ENCODE measurements around the gene MICAL2. TPM values are rescaled to one million over a fixed set of nuclear protein-coding genes. Genes with fewer than 3 reads are reported as not detected.

The MICAL2 gene
- total and polyA plus RNA-seq, 2 of the 8 experiments (the other 6 are each of a cell fraction or from before 2014, with no cell fraction given): 1.3 to 4.1 TPM

DNA sequence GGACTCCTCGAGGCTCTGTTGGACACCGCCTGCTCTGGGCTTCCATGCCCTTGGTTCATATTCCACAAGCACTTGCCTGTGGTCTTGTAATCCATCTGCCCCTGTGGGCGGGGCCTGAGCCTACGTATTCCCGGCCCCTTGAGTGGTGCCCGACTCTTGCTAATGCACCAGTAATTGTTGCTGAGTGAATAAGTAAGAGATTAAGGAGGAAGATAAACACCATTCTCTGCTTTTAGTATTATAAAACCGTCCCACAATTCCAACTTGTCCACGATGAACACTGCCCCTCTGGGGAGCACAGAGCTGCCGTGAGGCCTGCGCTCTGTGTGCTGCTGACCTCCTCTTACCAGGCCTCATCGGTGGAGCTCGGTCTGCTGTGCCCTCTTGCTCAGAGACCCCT is 50.3 kb downstream of the MICAL2 start:
- Histone ChIP-seq H3K23me2 (ENCODE audit: low read depth, low read length) (no peaks in the 10 kb centered on the region), H3K79me1 (ENCODE audit: low read depth, low read length) (no peaks in the 10 kb centered on the region), H3K9me3 (ENCODE audit: insufficient read depth in 2 of 2, low read depth in 1 of 2, low read length in 1 of 2) (no peaks in the 10 kb centered on the region), H4K20me1 (replicated peaks in 1 of 2; ENCODE audit: control insufficient read depth in 1 of 2, insufficient read depth in 2 of 2, low read length in 2 of 2) (no peaks in the 10 kb centered on the region), H2AFZ (ENCODE audit: low read length) (no peak overlapping the region), H3K36me3 (ENCODE audit: control insufficient read depth in 2 of 4, insufficient read depth in 4 of 4, low read length in 3 of 4) (no peaks in the 10 kb centered on the region), H2AK5ac (ENCODE audit: low read depth, low read length) (no peak overlapping the region), H2BK12ac (ENCODE audit: low read depth, low read length) (no peak overlapping the region), H3K79me2 (ENCODE audit: control insufficient read depth in 1 of 2, insufficient read depth in 2 of 2, low read length in 2 of 2) (no peaks in the 10 kb centered on the region), H3K27me3 (replicated peaks in 1 of 4; ENCODE audit: control insufficient read depth in 3 of 4, extremely low read depth in 1 of 4, insufficient read depth in 3 of 4, low read length in 3 of 4) (no peaks in the 10 kb centered on the region), H3K4me3 (ENCODE audit: extremely low read depth in 1 of 4, insufficient read depth in 2 of 4, low read depth in 3 of 4, low read length in 4 of 4) (no peak overlapping the region), H3K4me2 (ENCODE audit: insufficient read depth in 1 of 2, low read depth in 2 of 2, low read length in 2 of 2) (no peak overlapping the region), H3K56ac (replicated peaks; ENCODE audit: insufficient read length, low read depth, low read length) (no peak overlapping the region), H3K23ac (ENCODE audit: insufficient read length) (no peak overlapping the region), H3K9ac (replicated peaks in 1 of 4; ENCODE audit: extremely low read depth in 1 of 4, low read depth in 3 of 4, low read length in 3 of 4) (no peak overlapping the region), H2BK5ac (ENCODE audit: low read depth, low read length) (no peak overlapping the region), H3K27ac (ENCODE audit: low read depth, low read length) (no peak overlapping the region), H4K91ac (replicated peaks; ENCODE audit: insufficient read length, low read length) (no peak overlapping the region), H3K4me1 (replicated peaks in 1 of 4; ENCODE audit: control insufficient read depth in 3 of 4, insufficient read depth in 4 of 4, low read length in 3 of 4) (no peaks in the 10 kb centered on the region; a peak in 1 of 7 replicates), H3K14ac (ENCODE audit: insufficient read length) (no peak overlapping the region), H2BK120ac (replicated peaks; ENCODE audit: low read depth, low read length) (no peak overlapping the region), H2BK15ac (ENCODE audit: low read length) (no peak overlapping the region), H4K8ac (ENCODE audit: extremely low read depth, insufficient read depth, low read length) (no peak overlapping the region), H3K18ac (ENCODE audit: extremely low read depth, low read length) (no peak overlapping the region), H4K5ac (ENCODE audit: insufficient read length, low read depth, low read length) (no peak overlapping the region), H2BK20ac (ENCODE audit: low read length) (no peak overlapping the region), H3K4ac (replicated peaks; ENCODE audit: insufficient read length, low read depth, low read length) (no peak overlapping the region)
- POLR2A ChIA-PET (ENCODE audit: partially characterized antibody): no interaction called here
- WGBS, 2 experiments (ENCODE audit: extremely low coverage in 1 of 2, insufficient coverage in 1 of 2, insufficient read length in 1 of 2, insufficient replicate concordance in 2 of 2, low coverage in 1 of 2, low lambda C conversion rate in 2 of 2, missing lambda C conversion rate in 1 of 2): 84% methylated on average over 12 of the region's 12 CpGs; no CpG with 5 or more reads in 1 of the 2 experiments
- no peak for FAIRE-seq
- CTCF ChIA-PET (ENCODE audit: partially characterized antibody): interaction anchor here (0.7 to 3.1 kb wide), 7 partner anchors 9 to 130 kb away, joined by 3 to 12 read pairs (median 3); no protein-coding TSS in a partner anchor
- no peak for DNase-seq (ENCODE audit: low read depth in 1 of 2, low spot score in 2 of 2)
- TF ChIP-seq CHD1 (IDR thresholded peaks at IDR 0.05; ENCODE audit: low read depth, low read length): no peak
- TF ChIP-seq CEBPB (IDR thresholded peaks at IDR 0.05; ENCODE audit: low read depth, low read length): no peak
- no peak for TF ChIP-seq SIN3A (conservative IDR thresholded peaks at IDR 0.05 in 1 of 2, IDR thresholded peaks at IDR 0.05 in 1 of 2; ENCODE audit: low read depth in 1 of 2, low read length in 2 of 2)
- no peak for TF ChIP-seq BACH1 (IDR thresholded peaks at IDR 0.05; ENCODE audit: low read length)
- no peak for TF ChIP-seq TCF12 (IDR thresholded peaks at IDR 0.05; ENCODE audit: low read depth, low read length)
- TF ChIP-seq RXRA (IDR thresholded peaks at IDR 0.05; ENCODE audit: insufficient read depth, low read depth, low read length): no peak

Data from H1 (cell line).